ENCODE results near the gene GDF9.

GRCh38 chr5:132909702-132910101 is 43.4 kb upstream of the GDF9 start:
- TF ChIP-seq, protein P1, sequence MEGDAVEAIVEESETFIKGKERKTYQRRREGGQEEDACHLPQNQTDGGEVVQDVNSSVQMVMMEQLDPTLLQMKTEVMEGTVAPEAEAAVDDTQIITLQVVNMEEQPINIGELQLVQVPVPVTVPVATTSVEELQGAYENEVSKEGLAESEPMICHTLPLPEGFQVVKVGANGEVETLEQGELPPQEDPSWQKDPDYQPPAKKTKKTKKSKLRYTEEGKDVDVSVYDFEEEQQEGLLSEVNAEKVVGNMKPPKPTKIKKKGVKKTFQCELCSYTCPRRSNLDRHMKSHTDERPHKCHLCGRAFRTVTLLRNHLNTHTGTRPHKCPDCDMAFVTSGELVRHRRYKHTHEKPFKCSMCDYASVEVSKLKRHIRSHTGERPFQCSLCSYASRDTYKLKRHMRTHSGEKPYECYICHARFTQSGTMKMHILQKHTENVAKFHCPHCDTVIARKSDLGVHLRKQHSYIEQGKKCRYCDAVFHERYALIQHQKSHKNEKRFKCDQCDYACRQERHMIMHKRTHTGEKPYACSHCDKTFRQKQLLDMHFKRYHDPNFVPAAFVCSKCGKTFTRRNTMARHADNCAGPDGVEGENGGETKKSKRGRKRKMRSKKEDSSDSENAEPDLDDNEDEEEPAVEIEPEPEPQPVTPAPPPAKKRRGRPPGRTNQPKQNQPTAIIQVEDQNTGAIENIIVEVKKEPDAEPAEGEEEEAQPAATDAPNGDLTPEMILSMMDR (conservative IDR thresholded peaks at IDR 0.05), result no peak
- TF ChIP-seq ZFX (IDR thresholded peaks at IDR 0.05), result no peak

Data from C4-2B (cell line).